Left ventricle myocardium superior (tissue), 1 donor: ENCODE results near the gene NT5C2. TPM values are rescaled to one million over a fixed set of nuclear protein-coding genes. Genes with fewer than 3 reads are reported as not detected.
"Not testable (repeated sequence)": the region's sequence is repeated elsewhere in the genome, so short reads cannot be mapped to it uniquely, and the experiment has no call there.

Source experiments
- ATAC-seq: fragments of 200-7000 bp; cut with Tn5 transposase; one replicate; pipeline ENCODE4 v1.9.1; 2020; ENCODE audit warnings: mild to moderate bottlenecking, moderate library complexity
- DNase-seq: peaks from one replicate; pipeline ENCODE4 v3.0.0-alpha.2; 2020
- intact Hi-C: fragments of 100-400 bp; cut with micrococcal nuclease; formaldehyde crosslinking; loops from one replicate; pipeline ENCODE4 v1.11.0; 2022
- total RNA-seq: library from RNA; stranded (reverse); fragmentation: NEBNext Ultra II Directional; extraction: Animal tissue kit (Norgen Biotek cat#: 25700); gene quantifications from one replicate; pipeline ENCODE4 v1.2.1, GENCODE V29; 2021
- donor health status: DM: no; HTN: yes; CAD: no; lungs with severe emphysema.

NT5C2 gene
- total RNA-seq, 1 donor from 2014 or later = 39.3 TPM

DNA sequence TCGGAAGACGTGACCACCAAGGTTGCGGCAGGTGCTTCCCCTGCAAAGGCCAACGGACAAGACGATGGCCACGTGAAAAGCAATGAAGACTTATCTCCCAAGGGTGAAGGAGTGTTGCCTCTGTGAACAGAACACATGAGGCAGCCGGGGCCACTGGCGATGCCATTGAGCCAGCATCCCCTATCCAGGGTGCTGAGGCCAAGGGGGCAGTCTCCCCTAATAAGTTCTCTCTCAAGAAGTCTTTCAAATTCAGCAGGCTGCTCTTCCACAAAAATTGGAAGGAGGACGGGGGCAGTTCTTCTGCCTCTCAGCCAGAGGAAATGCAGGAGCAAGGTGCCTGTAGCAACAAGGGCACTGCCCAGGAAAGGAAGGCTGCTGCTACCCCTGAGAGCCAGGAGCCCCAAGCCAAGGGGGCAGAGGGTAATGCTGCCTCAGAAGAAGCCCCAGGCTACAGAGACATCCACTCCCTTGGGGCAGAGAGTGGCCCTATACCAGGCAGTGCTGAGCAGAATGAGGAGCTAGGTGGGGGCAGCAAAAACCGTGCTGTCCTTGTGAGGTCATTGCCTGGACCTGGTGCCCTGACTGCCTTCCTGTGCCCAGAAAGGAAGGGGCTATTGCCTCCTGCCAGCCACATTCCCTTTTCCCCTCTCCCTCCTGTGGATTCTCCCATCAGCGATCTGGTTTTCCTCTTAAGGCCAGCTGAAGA is 17.3 kb downstream of the NT5C2 start:
- intact Hi-C loops = no loop called here
- peak; percentile 60 for ATAC-seq
- DNase-seq = no peak

DNA sequence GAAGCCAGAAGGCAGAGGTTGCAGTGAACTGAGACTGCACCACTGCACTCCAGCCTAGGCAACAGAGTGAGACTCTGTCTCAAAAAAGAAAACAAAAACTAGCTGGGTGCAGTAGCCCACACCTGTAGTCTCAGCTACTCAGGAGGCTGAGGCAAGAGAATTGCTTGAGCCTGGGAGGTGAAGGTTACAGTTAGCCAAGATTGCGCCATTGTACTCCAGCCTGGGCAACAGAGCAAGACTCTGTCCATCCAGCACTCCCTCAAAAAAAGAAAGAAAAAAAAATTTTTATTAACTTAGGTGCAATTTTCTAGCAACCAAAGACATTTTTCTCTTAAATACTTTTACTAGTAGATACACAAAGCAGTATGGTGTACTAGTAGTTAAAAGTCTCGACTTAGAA is 18.7 kb downstream of the NT5C2 start:
- ATAC-seq, DNase-seq, intact Hi-C loops: not testable (repeated sequence)

DNA sequence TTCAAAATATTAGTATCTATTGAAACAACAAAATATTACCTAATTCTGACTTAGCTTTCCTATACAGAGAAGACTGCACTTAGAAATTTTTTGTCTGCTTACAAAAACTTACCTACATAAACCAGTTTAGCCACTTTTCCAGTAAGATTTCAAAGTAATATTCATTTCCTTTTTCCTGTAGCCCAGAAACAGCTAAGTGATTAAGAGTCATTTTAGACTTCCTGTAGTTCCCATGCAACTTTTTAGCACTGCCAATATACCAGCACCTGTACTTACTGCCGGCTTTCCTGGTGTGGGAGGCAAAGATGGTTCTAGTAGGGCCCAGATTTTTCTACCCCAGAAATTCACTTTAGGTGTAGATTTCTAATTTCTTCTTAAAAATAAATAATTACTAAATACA is 21.8 kb downstream of the NT5C2 start:
- ATAC-seq (no peak), DNase-seq (no peak)
- intact Hi-C loops = no loop called here

DNA sequence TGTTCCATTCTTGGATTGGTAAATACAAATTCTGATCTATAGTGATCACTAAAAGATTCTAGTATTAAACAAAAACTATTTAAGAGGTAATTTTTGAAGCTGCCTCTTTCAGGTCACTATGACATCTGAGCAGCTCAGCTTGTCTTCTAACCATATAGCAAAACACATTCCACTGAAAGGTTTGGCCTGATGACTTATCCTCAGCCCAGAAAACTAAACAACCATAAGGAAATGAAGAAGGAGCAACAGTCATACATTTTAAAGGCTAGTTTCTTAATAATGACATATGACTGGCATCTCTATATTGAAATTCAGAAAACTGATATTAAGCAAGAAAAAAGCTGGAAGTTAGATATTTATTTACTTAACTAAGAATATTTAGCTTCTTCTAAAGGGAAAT is 24.6 kb downstream of the NT5C2 start:
- intact Hi-C loops = no loop called here
- DNase-seq (no peak), ATAC-seq (no peak)

DNA sequence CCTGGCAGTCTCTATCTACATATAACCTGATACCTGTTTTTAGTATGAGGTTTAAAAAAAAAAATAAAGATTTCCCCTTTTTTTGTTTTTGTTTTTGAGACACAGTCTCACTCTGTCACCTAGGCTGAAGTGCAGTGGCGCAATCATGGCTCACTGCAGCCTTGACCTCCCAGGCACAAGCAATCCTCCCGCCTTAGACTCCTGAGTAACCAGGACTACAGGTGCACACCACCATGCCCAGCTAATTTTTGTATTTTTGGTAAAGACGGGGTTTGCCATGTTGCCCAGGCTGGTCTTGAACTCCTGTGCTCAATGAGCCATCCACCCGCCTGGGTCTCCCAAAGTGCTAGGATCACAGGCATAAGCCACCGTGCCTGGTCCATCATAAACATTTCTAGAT is 25.5 kb downstream of the NT5C2 start:
- intact Hi-C loops, DNase-seq, ATAC-seq: not testable (repeated sequence)

DNA sequence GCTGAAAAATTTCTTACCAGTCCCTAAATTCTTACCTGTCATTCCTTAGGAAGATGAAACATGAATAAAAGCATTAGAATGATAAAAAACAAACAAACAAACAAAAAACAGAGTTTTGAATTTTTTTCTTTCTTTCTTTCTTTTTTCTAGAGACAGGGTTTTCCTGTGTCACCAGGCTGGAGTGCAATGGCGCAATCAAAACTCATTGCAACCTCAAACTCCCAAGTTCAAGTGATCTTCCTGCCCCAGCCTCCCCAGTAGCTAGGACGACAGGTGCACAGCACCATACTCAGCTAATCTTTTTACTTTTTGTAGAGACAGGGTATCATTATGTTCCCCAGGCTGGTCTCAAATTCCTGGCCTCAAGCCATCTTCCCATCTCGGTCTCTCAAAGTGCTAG is 26.5 kb downstream of the NT5C2 start:
- no peak for ATAC-seq
- intact Hi-C loops = no loop called here
- DNase-seq = no peak

DNA sequence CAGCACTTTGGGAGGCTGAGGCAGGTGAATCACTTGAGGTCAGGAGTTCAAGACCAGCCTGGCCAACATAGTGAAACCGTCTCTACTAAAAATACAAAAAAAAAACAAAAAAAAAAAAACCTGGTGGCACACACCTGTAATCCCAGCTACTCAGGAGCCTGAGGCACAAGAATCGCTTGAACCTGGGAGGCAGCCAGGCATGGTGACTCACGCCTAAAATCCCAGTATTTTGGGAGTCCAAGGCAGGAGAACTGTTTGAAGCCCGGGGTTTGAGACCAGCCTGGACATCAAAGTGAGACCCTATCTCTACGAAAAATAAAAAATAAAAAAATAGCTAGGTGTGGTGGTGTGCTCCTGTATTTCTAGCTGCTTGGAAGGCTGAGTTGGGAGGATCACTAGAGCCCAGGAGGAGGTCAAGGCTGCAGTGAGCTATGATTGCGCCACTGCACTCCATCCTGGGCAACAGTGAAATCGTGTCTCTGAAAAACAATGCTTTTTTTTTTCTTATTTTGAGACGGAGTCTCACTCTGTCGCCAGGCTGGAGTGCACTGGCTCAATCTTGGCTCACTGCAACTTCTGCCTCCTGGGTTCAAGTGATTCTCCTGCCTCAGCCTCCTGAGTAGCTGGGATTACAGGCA is 29.2 kb downstream of the NT5C2 start:
- intact Hi-C loops, DNase-seq, ATAC-seq: not testable (repeated sequence)

DNA sequence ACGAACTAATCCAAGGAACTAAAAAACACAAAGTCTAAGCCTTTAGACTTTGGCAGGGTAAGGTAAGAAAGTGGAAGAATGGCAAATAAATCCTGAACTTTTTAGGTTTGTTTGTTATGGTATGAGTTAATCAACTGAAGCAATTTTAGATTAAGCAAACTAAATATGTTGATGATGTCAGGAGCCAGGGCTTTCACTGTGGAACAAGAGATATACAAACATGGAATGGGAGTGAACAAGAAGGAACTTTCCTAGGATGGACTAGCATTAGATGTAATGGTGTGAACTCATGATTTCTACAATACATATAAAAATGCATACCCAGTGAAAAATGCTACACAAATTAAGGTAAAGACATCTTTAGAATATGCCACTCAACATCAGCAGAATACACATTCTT is 35.8 kb downstream of the NT5C2 start:
- no peak for DNase-seq
- intact Hi-C loops = no loop called here
- ATAC-seq = no peak

DNA sequence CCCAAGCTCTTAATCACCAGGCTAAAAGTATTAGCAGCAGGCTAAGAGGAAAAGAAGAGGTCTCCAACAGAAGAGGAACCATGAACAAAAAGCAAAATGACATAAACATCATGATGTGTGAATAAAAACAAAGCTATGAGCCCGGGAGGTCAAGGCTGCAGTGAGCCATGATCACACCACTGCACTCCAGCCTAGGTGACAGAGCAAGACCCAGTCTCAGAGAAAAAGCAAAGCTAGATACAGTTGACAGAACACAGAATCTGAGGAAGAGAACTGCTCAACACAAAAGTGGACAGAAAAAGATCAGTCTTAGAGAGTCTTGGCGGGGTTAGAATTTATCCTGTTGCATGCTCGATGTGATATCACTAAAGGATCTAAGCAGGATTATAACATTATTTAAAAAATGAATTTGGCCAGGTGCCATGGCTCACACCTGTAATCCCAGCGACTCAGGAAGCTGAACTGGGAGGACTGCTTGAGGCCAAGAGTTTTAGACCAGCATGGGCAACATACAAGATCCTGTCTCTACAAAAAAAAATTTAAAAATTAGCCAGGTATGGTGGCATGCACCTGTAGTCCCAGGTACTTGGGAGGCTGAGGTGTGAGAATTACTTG is 37.5 kb downstream of the NT5C2 start:
- intact Hi-C loops = no loop called here
- DNase-seq (no peak), ATAC-seq (no peak)

DNA sequence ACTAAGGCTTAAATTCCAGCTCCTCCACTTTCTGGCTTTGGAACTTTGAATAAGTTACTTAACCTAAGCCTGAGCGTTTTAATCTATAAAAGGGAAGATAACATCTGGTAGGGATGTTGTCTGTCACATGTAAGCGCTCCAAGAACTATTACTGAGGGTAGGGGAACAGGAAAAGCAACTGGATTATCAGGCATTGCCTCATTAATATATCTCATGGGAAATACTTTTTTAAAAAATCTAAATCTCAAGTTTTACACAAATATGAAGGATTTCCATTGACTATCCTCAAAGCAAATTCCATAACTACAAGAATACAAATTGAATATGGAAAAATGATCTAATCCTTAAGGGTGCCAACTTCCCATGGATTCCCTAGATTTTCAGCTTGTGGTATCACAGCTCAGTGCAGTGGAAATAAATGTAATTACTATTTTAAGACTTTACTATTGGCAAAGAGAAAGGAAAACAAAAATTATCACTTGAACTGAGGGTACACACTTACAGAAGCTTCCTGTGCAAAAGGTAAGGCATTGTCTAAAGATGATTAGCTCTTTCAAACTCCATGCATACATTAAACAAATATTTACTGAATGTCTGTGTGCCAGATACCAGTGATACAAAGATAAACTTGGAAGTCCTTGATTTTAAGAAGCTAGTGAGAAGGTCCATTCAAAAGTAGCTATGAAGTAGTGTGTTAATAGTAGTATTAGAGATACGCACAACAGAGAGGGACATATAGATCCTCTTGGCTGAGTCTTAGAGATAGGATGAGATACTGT is 38.4 kb downstream of the NT5C2 start:
- ATAC-seq (peak; percentile 67), DNase-seq (no peak)
- intact Hi-C loops = no loop called here

DNA sequence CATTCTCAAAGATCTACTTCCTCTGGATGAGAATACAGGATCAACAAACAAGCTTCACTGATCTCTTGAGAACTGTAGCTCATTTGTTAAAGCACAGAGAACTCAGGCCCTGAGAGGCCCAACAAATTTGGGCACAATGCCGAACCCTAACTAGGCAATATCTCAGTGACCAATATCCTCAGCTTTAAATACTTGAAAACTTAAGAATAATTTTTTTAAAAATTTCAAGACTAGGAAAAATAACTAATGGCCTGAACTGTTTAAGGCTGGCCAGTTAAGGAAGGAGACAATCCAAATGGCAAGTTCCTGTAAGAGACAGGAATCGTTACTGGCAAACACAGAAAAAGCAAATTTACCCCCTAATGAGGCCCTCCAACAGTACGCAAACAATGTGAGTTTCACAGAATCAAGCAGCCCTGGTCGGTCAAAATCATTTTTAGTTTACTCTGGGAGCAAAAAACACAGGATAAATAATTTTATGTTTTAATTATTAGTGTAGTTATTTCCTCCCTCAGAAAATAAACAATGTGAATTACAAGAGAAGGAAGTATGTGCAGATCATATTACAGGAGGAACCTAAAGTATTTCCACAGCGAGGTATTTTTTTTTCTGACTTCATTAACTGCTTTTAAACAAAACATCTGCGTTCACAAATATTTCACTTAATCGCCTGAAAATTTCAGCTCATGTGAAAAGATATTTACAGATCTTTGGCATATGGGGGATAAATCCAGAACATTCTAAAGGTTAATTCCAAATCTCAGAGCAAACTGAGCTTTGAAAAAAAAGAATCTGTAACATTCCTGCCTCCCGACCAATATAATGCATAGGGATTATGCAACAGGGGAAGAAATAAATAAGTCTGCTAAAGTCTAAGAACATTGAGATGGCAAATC is 39.5 kb downstream of the NT5C2 start:
- intact Hi-C loops = no loop called here
- ATAC-seq = peak; percentile 58
- DNase-seq = no peak

DNA sequence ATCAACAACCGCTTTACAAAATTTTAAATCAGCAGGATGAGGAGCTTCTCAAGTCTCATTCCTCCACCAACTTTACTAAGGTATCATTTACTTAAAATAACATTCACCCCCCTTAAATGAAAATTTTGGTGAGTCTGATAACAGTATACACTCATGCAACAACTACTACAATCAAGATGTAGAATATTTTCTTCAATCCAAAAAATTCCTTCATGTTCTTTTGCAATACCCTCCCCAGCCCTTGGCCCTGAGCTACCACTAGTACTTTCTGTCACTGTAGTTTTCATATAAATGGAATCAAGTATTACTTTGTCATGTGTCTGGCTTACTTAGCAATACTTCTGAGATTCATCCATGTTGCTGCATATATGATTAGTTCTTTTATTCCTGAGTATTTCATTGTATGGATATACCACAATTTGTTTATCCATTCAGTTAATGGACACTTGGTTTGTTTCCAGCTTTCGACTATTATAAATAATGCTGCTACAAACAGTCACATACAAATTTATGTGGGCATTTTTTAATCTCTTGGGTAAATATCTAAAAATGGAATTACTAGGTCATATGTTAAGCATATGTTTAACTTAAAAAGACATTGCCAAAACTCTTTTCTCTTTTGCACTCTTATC is 43.0 kb downstream of the NT5C2 start:
- ATAC-seq (no peak), DNase-seq (no peak)
- intact Hi-C loops = no loop called here

DNA sequence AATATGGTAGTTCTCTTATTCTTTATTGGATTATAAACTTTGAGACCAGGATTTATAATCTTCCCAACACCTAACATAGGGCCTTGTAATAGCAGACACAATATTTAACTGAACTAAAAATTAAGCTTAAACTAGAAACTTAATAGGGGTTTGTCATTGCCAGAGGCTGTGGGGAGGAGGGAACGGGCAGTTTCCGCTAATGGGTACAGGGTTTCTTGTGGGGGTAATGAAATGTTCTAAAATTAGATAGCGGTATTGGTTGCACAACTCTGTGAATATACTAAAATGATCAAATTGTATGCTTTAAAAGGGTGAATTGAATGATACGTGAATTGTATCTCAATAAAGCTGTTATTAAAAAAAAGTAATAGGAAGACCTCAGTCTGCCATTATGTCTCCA is 45.4 kb downstream of the NT5C2 start:
- no peak for ATAC-seq
- no peak for DNase-seq
- intact Hi-C loops = no loop called here

DNA sequence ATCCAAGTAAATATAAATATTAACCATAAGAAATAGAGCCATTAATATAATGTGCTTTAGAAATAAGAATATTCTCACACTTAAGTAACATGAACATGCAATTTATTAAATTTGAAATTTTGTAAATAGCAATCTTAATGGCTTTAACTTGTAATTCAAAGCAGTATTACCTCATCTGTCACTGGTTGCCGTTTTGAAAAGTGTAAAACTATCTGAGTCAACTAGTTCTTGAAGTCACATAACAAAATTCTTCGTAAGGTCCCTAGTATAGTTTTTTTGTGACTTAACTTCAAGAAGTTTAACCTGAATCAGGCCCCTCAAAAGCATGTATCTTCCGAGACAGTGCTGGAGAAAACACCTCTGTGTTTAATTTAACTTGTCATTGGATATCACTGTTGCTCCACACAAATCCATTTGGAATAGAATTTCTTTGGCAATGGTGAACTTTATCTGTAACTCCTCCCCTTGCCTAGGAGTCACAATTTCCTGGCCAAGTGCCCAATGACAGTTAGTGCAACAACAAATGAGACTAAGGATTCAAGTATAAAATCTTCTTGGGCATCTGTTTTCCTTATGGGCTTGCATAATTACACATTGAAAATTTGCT is 47.1 kb downstream of the NT5C2 start:
- intact Hi-C loops = no loop called here
- ATAC-seq (peak; percentile 86), DNase-seq (peak; percentile 52)

DNA sequence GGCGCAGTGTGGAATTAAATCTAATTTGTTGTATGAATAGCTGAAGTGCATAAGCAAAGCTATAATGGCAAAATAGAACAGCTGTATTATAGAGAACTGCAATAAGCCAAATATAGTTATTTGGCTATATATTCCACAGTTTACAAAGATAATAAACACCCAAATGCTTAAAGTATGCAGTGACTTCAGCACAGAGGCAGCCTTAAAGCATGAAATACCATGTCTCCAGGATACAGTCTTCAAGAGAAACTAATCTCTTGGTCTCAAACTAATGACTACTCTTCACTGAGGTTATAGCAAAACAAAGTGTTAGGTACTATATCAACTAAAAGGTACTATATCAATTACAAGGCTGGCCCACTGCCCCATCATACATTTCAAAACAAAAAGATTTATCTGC is 48.0 kb downstream of the NT5C2 start:
- intact Hi-C loops = no loop called here
- DNase-seq (no peak), ATAC-seq (peak; percentile 20)

DNA sequence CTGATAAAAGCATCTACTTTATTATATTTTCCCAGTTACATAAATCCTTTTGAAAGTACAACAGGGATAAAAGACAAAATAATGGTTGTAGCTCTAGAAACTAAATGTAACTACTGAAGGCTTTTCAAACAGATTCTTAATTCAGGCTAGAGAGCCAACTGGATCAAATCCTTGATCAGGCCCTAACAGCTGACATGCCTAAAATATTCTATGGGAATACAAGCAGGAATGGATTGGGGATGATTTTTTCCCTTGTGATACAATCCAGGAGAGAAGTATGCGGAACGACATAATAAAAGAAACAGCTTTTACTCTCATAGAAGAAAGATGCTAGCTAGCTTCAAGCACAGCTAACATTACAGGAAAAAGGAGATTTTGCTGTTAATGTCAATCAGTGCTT is 49.0 kb downstream of the NT5C2 start:
- intact Hi-C loops = no loop called here
- ATAC-seq = no peak
- no peak for DNase-seq

DNA sequence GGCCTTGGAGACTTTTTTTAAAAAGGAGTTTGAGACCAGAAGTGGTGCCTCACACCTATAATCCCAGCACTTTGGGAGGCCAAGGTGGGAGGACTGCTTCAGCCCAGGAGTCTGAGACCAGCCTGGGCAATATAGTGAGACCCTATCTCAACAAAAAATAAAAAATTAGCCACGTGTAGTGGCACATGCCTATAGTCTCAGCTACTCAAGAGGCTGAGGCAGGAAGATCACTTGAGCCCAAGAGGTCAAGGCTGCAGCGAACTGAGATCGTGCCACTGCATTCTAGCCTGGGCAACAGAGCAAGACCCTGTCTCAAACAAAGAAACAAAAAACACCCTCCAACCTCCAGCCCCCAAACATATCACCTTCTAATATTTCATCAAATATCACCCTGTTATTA is 49.4 kb downstream of the NT5C2 start:
- ATAC-seq, intact Hi-C loops, DNase-seq: not testable (repeated sequence)

DNA sequence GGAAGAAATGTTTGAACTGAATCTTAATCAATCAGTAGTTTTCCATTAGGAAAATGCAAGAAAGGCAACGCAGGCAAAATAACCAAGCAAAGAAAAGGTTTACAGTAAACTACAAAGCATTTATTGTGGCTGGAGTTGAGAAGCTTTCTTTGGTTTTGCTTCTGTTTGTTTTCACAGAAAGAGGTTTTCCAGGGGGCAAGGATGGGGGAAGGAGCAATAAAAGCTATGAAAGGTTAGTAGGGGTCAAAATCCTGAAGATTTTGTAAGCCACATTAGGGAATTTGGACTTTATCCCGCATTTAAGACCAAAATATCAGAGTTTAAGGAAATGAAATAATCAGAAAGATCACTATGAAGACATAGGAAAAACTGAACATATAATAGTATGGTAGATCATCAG is 51.1 kb downstream of the NT5C2 start:
- ATAC-seq = no peak
- intact Hi-C loops = no loop called here

More for the DNA sequence above, 51.1 kb downstream of the NT5C2 start:
- no peak for DNase-seq
